HG02938 (cell line): ENCODE measurements around the gene COL20A1.

Experiments
- ATAC-seq: cut with Tn5 transposase; IDR thresholded peaks from one replicate; pipeline ENCODE4 v1.9.1; 2021; ENCODE audit warnings: mild to moderate bottlenecking, moderate library complexity; ENCODE audit not compliant: unreplicated experiment

The COL20A1 gene

GRCh38 chr20:63359164-63359934 lies 66.4 kb downstream of the COL20A1 start:
- ATAC-seq, result no peak

GRCh38 chr20:63359937-63360849 lies 67.2 kb downstream of the COL20A1 start:
- no peak for ATAC-seq

- no peak for ATAC-seq
Observed at GRCh38 chr20:63360850-63361518, 68.0 kb downstream of the COL20A1 start, which contains the start of gene CHRNA4. TSS of gene CHRNA4 (minus strand) at chr20:63361349. CDS start at chr20:63361165, 184 bp downstream.

- ATAC-seq, result no peak
Observed at GRCh38 chr20:63361519-63362435, 68.8 kb downstream of the COL20A1 start.

- ATAC-seq, result no peak
Observed at GRCh38 chr20:63362436-63363009, 69.5 kb downstream of the COL20A1 start.

- ATAC-seq, result no peak
Observed at GRCh38 chr20:63363013-63363957, 70.3 kb downstream of the COL20A1 start.

GRCh38 chr20:63363981-63364561 lies 71.1 kb downstream of the COL20A1 start:
- no peak for ATAC-seq

GRCh38 chr20:63364801-63365585 lies 72.0 kb downstream of the COL20A1 start:
- no peak for ATAC-seq

GRCh38 chr20:63365601-63366389 lies 72.8 kb downstream of the COL20A1 start:
- no peak for ATAC-seq

GRCh38 chr20:63366390-63367365 lies 73.7 kb downstream of the COL20A1 start:
- ATAC-seq, result no peak

GRCh38 chr20:63367446-63368055 lies 74.6 kb downstream of the COL20A1 start:
- ATAC-seq, result no peak

GRCh38 chr20:63368151-63368550 lies 75.2 kb downstream of the COL20A1 start:
- ATAC-seq, result no peak

- no peak for ATAC-seq
Observed at GRCh38 chr20:63369024-63369530, 76.1 kb downstream of the COL20A1 start.

- no peak for ATAC-seq
Observed at GRCh38 chr20:63369724-63370617, 77.0 kb downstream of the COL20A1 start.
